CD4-positive, CD25-positive, alpha-beta regulatory T cell (primary cell): ENCODE measurements around the gene PTPN1. TPM values are rescaled to one million over a fixed set of nuclear protein-coding genes. Genes with fewer than 3 reads are reported as not detected.
"Not testable (repeated sequence)": the region's sequence is repeated elsewhere in the genome, so short reads cannot be mapped to it uniquely, and the experiment has no call there.

Experiments
- ATAC-seq, 2 donors: fragments of 150-1000 bp; cut with Tn5 transposase; one replicate each; pipeline ENCODE4 v1.10.0; 2021; ENCODE audit warnings: low read depth in 2 of 2, moderate number of reproducible peaks in 2 of 2, moderate library complexity in 1 of 2
- DNase-seq, 3 donors: peaks; one replicate each; pipeline versions ENCODE4 v3.0.0 to v3.0.0-alpha.2; 2012 to 2022; ENCODE audit warnings: mixed read lengths in 1 of 3
- H3K27ac ChIP-seq: one replicate; pipeline ENCODE4 v1.7.0; 2013; ENCODE audit warnings: mild to moderate bottlenecking, low read length; ENCODE audit not compliant: insufficient read depth, poor library complexity, severe bottlenecking
- H3K27me3 ChIP-seq: one replicate; pipeline ENCODE4 v1.7.0; 2013; ENCODE audit warnings: low read length; ENCODE audit not compliant: control insufficient read depth, insufficient read depth
- H3K36me3 ChIP-seq: one replicate; pipeline ENCODE4 v1.7.0; 2013; ENCODE audit warnings: mild to moderate bottlenecking, low read length, moderate library complexity; ENCODE audit not compliant: control insufficient read depth, insufficient read depth
- H3K4me1 ChIP-seq: 2 replicates; pipeline ENCODE4 v1.7.0; 2013; ENCODE audit warnings: mild to moderate bottlenecking, low read length; ENCODE audit not compliant: insufficient read depth, control insufficient read depth, poor library complexity, severe bottlenecking
- H3K4me3 ChIP-seq: one replicate; pipeline ENCODE4 v1.7.0; 2013; ENCODE audit warnings: low read depth, mild to moderate bottlenecking, low read length, moderate library complexity
- H3K9me3 ChIP-seq, 2 experiments: 1 replicate in 1 of 2; 2 replicates in 1 of 2; pipeline ENCODE4 v1.7.0; 2013; ENCODE audit warnings: low read length in 2 of 2, mild to moderate bottlenecking in 1 of 2, moderate library complexity in 1 of 2; ENCODE audit not compliant: control insufficient read depth in 2 of 2
- H3K27ac Mint-ChIP-seq, 3 donors: one replicate each; pipeline ENCODE4 v1.8.0; 2020 to 2022; ENCODE audit warnings: mild to moderate bottlenecking in 3 of 3, mixed read lengths in 3 of 3, moderate library complexity in 2 of 3
- H3K27me3 Mint-ChIP-seq: one replicate; pipeline ENCODE4 v1.8.0; 2022; ENCODE audit warnings: mild to moderate bottlenecking, mixed read lengths
- H3K36me3 Mint-ChIP-seq: one replicate; pipeline ENCODE4 v1.8.0; 2020; ENCODE audit warnings: mixed read lengths
- H3K4me1 Mint-ChIP-seq, 4 donors: one replicate each; pipeline ENCODE4 v1.8.0; 2020 to 2022; ENCODE audit warnings: mixed read lengths in 4 of 4, mild to moderate bottlenecking in 1 of 4
- H3K4me3 Mint-ChIP-seq, 4 donors: one replicate each; pipeline ENCODE4 v1.8.0; 2020 to 2022; ENCODE audit warnings: mild to moderate bottlenecking in 4 of 4, mixed read lengths in 4 of 4, moderate library complexity in 3 of 4
- H3K9me3 Mint-ChIP-seq, 7 donors: one replicate each; pipeline ENCODE4 v1.8.0; 2020 to 2022; ENCODE audit warnings: mixed read lengths in 7 of 7, mild to moderate bottlenecking in 3 of 7, moderate library complexity in 2 of 7
- polyA plus RNA-seq, 4 donors: library from polyadenylated mRNA; unstranded; fragments of 300-500 nt; fragmentation: Illumina TruSeq; gene quantifications; one replicate each; pipeline ENCODE4 v1.2.3, GENCODE V29; 2021
- total RNA-seq: library from RNA; stranded (reverse); gene quantifications from one replicate; pipeline ENCODE4 v1.2.3, GENCODE V29; 2022

The PTPN1 gene
- total and polyA plus RNA-seq, 5 donors from 2014 or later = 27.1 to 76.3 (median 31.7) TPM

- Histone ChIP-seq H3K27me3 (no peaks in the 10 kb centered on the region), H3K9me3 (no peaks in the 10 kb centered on the region), H3K4me3 (no peak overlapping the region), H3K4me1 (no peaks in the 10 kb centered on the region), H3K36me3 (no peaks in the 10 kb centered on the region), H3K27ac (no peak overlapping the region)
- no peaks in the 10 kb centered on the region for H3K4me1 Mint-ChIP-seq
- H3K4me3 Mint-ChIP-seq = no peak overlapping the region
- peaks cover 16% of the 10 kb centered on the region for H3K27me3 Mint-ChIP-seq
- no peak overlapping the region for H3K27ac Mint-ChIP-seq
- DNase-seq (no peak), ATAC-seq (no peak)
- H3K9me3 Mint-ChIP-seq = no peaks in the 10 kb centered on the region
- H3K36me3 Mint-ChIP-seq = no peaks in the 10 kb centered on the region
These were observed 101.1 kb downstream of the PTPN1 start for GRCh38 chr20:50611128-50611810.

DNA sequence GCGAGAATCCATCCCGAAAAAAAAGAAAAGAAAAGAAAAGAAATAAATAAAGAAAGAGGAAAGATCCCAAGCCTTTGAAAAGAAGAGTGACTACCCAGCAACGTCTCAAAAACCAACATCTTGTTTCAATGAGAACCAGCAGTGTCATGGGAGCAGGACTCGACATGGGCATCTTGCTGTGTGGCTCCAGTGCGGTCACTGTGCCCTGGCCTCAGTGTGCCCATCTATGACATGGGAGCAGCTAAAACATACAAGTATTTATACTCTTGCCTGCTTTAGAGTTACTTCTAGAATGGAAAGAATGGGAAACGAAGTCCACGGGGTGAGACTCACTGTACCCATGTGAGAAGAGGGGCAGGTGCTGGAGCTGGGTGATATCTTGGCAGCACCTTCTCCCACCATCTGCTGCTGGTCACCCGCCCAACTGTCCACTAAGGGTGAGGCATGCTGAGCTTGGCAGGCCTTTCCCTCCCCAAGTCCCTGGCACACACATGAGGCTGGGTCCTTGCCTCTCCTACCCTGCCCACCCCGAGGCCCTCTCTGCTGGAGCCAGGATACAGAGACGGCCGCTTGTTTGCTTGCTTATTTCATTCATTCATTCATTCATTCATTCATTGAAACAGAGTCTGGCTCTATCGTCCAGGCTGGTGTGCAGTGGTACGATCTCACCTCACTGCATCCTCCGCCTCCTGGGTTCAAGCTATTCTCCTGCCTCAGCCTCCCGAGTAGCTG lies 103.4 kb downstream of the PTPN1 start:
- Mint-ChIP-seq H3K27ac (no peak overlapping the region), H3K4me1 (no peaks in the 10 kb centered on the region), H3K9me3 (no peaks in the 10 kb centered on the region), H3K4me3 (no peak overlapping the region), H3K36me3 (no peaks in the 10 kb centered on the region), H3K27me3 (peaks cover 12% of the 10 kb centered on the region)
- Histone ChIP-seq H3K4me3 (no peak overlapping the region), H3K9me3 (no peaks in the 10 kb centered on the region), H3K36me3 (no peaks in the 10 kb centered on the region), H3K4me1 (no peaks in the 10 kb centered on the region), H3K27ac (no peak overlapping the region), H3K27me3 (no peaks in the 10 kb centered on the region)
- ATAC-seq (no peak), DNase-seq (no peak)

DNA sequence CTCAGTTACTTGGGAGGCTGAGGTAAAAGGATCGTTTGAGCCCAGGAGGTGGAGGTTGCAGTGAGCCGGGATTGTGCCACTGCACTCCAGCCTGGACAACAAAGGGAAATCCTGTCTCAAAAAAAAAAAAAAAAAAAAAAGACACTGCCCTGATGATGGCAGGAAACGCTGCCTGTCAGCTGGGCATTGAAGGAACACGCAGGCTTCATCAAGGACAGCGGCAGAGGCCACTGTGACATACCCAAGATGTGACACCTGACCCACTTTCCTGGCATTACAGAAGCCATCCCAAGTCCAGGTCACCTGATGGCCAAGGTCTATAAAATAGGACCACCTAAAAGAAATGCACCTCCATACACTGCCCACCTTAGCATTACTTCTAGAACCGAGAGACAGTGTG lies 105.2 kb downstream of the PTPN1 start:
- no peak for ATAC-seq
- Histone ChIP-seq H3K9me3 (no peaks in the 10 kb centered on the region), H3K27ac (no peak overlapping the region), H3K4me1 (no peaks in the 10 kb centered on the region), H3K36me3 (no peaks in the 10 kb centered on the region), H3K4me3 (no peak overlapping the region), H3K27me3 (no peaks in the 10 kb centered on the region)
- no peak for DNase-seq
- peaks cover 0 to 2% (median 0%) of the 10 kb centered on the region in 7 donors for H3K9me3 Mint-ChIP-seq
- no peaks in the 10 kb centered on the region for H3K4me1 Mint-ChIP-seq
- H3K36me3 Mint-ChIP-seq = no peaks in the 10 kb centered on the region
- H3K27me3 Mint-ChIP-seq = peaks cover 14% of the 10 kb centered on the region
- H3K27ac Mint-ChIP-seq = no peak overlapping the region
- no peak overlapping the region for H3K4me3 Mint-ChIP-seq

DNA sequence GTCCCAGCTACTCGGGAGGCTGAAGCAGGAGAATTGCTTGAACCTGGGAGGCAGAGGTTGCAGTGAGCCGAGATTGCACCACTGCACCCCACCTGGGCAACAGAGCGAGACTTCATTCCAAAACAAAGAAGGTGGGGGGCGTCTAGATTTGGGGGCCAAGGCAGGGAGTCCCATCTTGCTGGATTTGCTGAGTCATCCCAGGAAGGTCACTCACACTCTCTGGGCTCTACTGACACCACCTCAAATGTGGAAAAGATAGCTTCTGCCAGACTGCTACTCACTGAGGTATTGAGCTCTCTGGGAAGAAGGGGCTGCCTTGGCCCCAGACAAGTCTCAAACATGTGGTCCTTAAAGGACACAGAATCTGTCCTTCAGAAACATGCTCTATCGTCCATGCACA lies 106.8 kb downstream of the PTPN1 start:
- no peaks in the 10 kb centered on the region for H3K4me1 Mint-ChIP-seq
- no peak for ATAC-seq

DNA sequence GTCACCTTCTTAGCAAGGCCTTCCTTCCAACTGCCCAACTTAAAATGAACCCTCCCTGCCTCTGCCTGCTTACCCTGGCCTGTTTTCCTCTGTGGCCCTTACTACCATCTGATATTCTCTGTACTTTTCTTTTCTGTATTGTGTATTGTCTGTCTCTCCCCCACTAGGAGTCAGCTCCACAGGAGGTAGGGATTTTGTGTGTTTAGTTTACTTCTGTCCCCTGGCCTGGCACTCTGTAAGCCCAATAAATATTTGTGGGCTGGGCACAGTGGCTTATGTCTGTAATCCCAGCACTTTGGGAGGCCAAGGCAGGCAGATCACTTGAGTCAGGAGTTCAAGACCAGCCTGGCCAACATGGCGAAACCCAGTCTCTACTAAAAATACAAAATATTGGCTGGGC lies 108.4 kb downstream of the PTPN1 start:
- Histone ChIP-seq H3K27me3 (no peaks in the 10 kb centered on the region), H3K9me3 (peaks cover 3 to 8% of the 10 kb centered on the region in 2 experiments), H3K4me1 (no peaks in the 10 kb centered on the region), H3K4me3 (no peak overlapping the region), H3K36me3 (no peaks in the 10 kb centered on the region), H3K27ac (no peak overlapping the region)
- Mint-ChIP-seq H3K27ac (no peak overlapping the region), H3K36me3 (no peaks in the 10 kb centered on the region), H3K4me3 (no peak overlapping the region), H3K27me3 (peaks cover 9% of the 10 kb centered on the region), H3K9me3 (peaks cover 0 to 8% (median 2%) of the 10 kb centered on the region in 7 donors), H3K4me1 (no peaks in the 10 kb centered on the region)
- ATAC-seq (no peak), DNase-seq (no peak)

More for the DNA sequence above, 106.8 kb downstream of the PTPN1 start:
- no peak overlapping the region for H3K27ac Mint-ChIP-seq
- no peaks in the 10 kb centered on the region for H3K4me1 ChIP-seq
- H3K27me3 ChIP-seq = no peaks in the 10 kb centered on the region
- H3K9me3 Mint-ChIP-seq = peaks cover 0 to 8% (median 2%) of the 10 kb centered on the region in 7 donors
- DNase-seq = no peak
- peaks cover 3 to 8% of the 10 kb centered on the region in 2 experiments for H3K9me3 ChIP-seq
- H3K27me3 Mint-ChIP-seq = peaks cover 14% of the 10 kb centered on the region
- H3K4me3 ChIP-seq = no peak overlapping the region
- no peaks in the 10 kb centered on the region for H3K36me3 ChIP-seq
- no peaks in the 10 kb centered on the region for H3K36me3 Mint-ChIP-seq
- H3K27ac ChIP-seq = no peak overlapping the region
- no peak overlapping the region for H3K4me3 Mint-ChIP-seq

DNA sequence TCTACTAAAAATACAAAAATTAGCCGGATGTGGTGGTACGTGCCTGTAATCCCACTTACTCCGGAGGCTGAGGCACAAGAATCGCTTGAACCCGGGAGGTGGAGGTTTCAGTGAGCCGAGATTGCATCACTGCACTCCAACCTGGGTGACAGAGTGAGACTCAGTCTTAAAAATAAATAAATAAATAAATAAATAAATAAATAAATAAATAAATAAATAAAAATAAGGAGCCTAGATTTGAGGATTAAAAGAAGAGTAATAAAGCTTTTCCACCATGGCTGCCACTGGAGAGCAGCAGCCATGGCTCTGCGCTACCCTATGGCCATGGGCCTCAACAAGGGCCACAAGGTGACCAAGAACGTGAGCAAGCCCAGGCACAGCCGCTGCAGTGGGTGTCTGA lies 110.3 kb downstream of the PTPN1 start:
- not testable (repeated sequence) for H3K27me3 Mint-ChIP-seq, H3K4me1 Mint-ChIP-seq, H3K27ac ChIP-seq, H3K27ac Mint-ChIP-seq, H3K4me1 ChIP-seq, ATAC-seq, H3K27me3 ChIP-seq, H3K36me3 Mint-ChIP-seq, H3K36me3 ChIP-seq, H3K9me3 Mint-ChIP-seq, H3K9me3 ChIP-seq, H3K4me3 ChIP-seq, DNase-seq, H3K4me3 Mint-ChIP-seq

GRCh38 chr20:50621068-50621665 lies 111.0 kb downstream of the PTPN1 start:
- H3K9me3 Mint-ChIP-seq = peaks cover 0 to 8% (median 2%) of the 10 kb centered on the region in 7 donors
- ATAC-seq = no peak

More at GRCh38 chr20:50621068-50621665, 111.0 kb downstream of the PTPN1 start:
- peaks cover 4% of the 10 kb centered on the region for H3K27me3 Mint-ChIP-seq
- H3K36me3 Mint-ChIP-seq = no peaks in the 10 kb centered on the region
- H3K4me1 ChIP-seq = no peaks in the 10 kb centered on the region
- H3K36me3 ChIP-seq = no peaks in the 10 kb centered on the region
- H3K9me3 ChIP-seq = peaks cover 3 to 8% of the 10 kb centered on the region in 2 experiments
- no peaks in the 10 kb centered on the region for H3K4me1 Mint-ChIP-seq
- H3K27me3 ChIP-seq = no peaks in the 10 kb centered on the region
- H3K4me3 ChIP-seq = no peak overlapping the region
- no peak overlapping the region for H3K27ac Mint-ChIP-seq
- DNase-seq = no peak
- H3K27ac ChIP-seq = no peak overlapping the region
- no peak overlapping the region for H3K4me3 Mint-ChIP-seq
